CD4-positive, alpha-beta T cell (primary cell): Measurements from ENCODE around the gene NRXN2. TPM values are rescaled to one million over a fixed set of nuclear protein-coding genes. Genes with fewer than 3 reads are reported as not detected.

Source experiments
- ATAC-seq: fragments of 200-7000 bp; cut with Tn5 transposase; one replicate; pipeline ENCODE4 v1.10.0; 2022; ENCODE audit warnings: mild to moderate bottlenecking; ENCODE audit not compliant: poor library complexity
- CTCF ChIA-PET: fragments of 350-600 bp; sonication (Branson Sonifier 250); formaldehyde crosslinking; loops from one replicate; lab custom pipeline; 2021; ENCODE audit warnings: antibody characterized with exemption, inconsistent platforms; lab: Charles Lee
- POLR2A ChIA-PET: fragments of 350-600 bp; sonication (Branson Sonifier 250); formaldehyde crosslinking; loops from one replicate; lab custom pipeline; 2021; ENCODE audit warnings: antibody characterized with exemption, inconsistent platforms; lab: Charles Lee
- DNase-seq, 14 experiments: peaks; one replicate each; pipeline ENCODE4 v3.0.0-alpha.2; 2013 to 2020; ENCODE audit warnings: mixed read lengths in 2 of 14
- H3K27ac ChIP-seq, 2 donors: one replicate each; pipeline versions ENCODE4 v1.5.1 to v1.7.0; 2013; ENCODE audit warnings: low read length in 2 of 2, low read depth in 1 of 2, mild to moderate bottlenecking in 1 of 2
- H3K27me3 ChIP-seq, 2 experiments: 1 replicate in 1 of 2; 2 replicates in 1 of 2; pipeline versions ENCODE4 v1.6.1 to v1.7.0; 2013; ENCODE audit warnings: low read length in 2 of 2, control low read depth in 1 of 2, mild to moderate bottlenecking in 1 of 2, moderate library complexity in 1 of 2; ENCODE audit not compliant: insufficient read depth in 2 of 2, control insufficient read depth in 1 of 2
- H3K36me3 ChIP-seq: one replicate; pipeline ENCODE4 v1.6.1; 2013; ENCODE audit warnings: low read length, control low read depth; ENCODE audit not compliant: insufficient read depth
- H3K4me1 ChIP-seq: one replicate; pipeline ENCODE4 v1.6.1; 2013; ENCODE audit warnings: low read length, control low read depth; ENCODE audit not compliant: insufficient read depth
- H3K4me3 ChIP-seq: one replicate; pipeline ENCODE4 v1.5.1; 2013; ENCODE audit warnings: mild to moderate bottlenecking, low read length, moderate library complexity
- H3K9me3 ChIP-seq, 2 experiments: 1 replicate in 1 of 2; 2 replicates in 1 of 2; pipeline versions ENCODE4 v1.6.1 to v1.7.0; 2013; ENCODE audit warnings: low read length in 2 of 2, mild to moderate bottlenecking in 2 of 2, control low read depth in 1 of 2, moderate library complexity in 1 of 2; ENCODE audit not compliant: control insufficient read depth in 1 of 2, insufficient read depth in 1 of 2
- H3K27ac Mint-ChIP-seq: one replicate; pipeline ENCODE4 v1.8.0; 2020; ENCODE audit warnings: mixed read lengths
- H3K27me3 Mint-ChIP-seq: one replicate; pipeline ENCODE4 v1.8.0; 2021; ENCODE audit warnings: mixed read lengths
- H3K36me3 Mint-ChIP-seq: one replicate; pipeline ENCODE4 v1.8.0; 2021; ENCODE audit warnings: low read depth, mixed read lengths
- H3K4me1 Mint-ChIP-seq: one replicate; pipeline ENCODE4 v1.8.0; 2021; ENCODE audit warnings: low read depth, mixed read lengths
- H3K4me3 Mint-ChIP-seq: one replicate; pipeline ENCODE4 v1.8.0; 2020; ENCODE audit warnings: mild to moderate bottlenecking, mixed read lengths
- H3K9me3 Mint-ChIP-seq: one replicate; pipeline ENCODE4 v1.8.0; 2020; ENCODE audit warnings: mixed read lengths
- CTCF ChIP-seq: fragments of 200-600 bp; IDR thresholded peaks from one replicate; pipeline ENCODE4 v1.8.0; 2022; ENCODE audit warnings: antibody characterized with exemption, mild to moderate bottlenecking
- intact Hi-C, 2 experiments: fragments of 100-400 bp; cut with DNase I in 1 of 2; cut with micrococcal nuclease in 1 of 2; formaldehyde crosslinking; loops; one replicate each; pipeline versions ENCODE4 v1.15.1 to v1.9.0; 2023 to 2025; cut with DNase I, micrococcal nuclease
- total RNA-seq, 174 experiments: library from RNA in 2 of 174; stranded (reverse) in 2 of 174; gene quantifications; one replicate each; pipeline ENCODE4 v1.2.3 and lab custom pipeline; 2021 to 2026

The NRXN2 gene
- total RNA-seq, 2 experiments from 2014 or later, result 0.05 to 0.31 TPM

DNA sequence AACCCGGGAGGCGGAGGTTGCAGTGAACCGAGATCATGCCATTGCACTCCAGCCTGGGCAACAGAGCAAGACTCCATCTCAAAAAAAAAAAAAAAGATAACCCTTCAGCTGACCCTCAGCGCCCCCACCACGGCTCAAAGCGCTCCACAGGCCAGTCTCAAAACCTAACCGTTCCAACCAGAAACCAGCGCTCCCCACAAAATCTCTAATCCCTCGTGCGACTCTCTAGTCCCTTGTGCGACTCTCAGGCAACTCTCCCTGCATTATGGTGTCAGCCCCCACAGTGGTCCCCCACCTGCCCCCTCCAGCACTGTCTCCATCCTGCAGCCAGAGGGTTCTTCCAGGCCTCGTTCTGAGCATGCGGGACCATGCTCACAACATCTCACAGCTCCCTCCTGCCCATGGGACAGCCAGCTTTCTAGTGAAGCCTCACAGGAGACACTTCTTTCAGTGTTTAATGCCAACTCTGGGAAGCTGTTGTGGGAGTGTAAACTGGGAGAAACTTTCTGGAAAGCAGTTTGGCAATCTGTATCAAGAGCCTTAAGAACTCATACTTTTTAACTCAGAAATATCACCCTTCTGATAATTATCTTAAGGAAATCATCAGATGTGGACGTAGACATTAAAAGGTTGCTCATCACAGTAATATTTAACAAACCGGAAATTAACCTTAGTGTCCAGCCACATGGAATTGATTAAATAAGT is 25.1 kb upstream of the NRXN2 start:
- peak overlapping the region; percentile 79 for H3K4me3 Mint-ChIP-seq
- ChIA-PET CTCF (interaction anchor here (0.8 to 1.2 kb wide), 3 partner anchors 15 to 54 kb away, joined by 3 read pairs; partner anchors contain the start of gene MAP4K2), POLR2A (interaction anchor here (11.6 to 18.7 kb wide), 2 partner anchors 13 to 26 kb away, joined by 596 to 634 read pairs; partner anchors contain the start of genes PYGM and SF1)
- Histone ChIP-seq H3K27me3 (no peaks in the 10 kb centered on the region), H3K27ac (no peak overlapping the region), H3K9me3 (no peaks in the 10 kb centered on the region), H3K4me3 (no peak overlapping the region), H3K36me3 (peaks cover 16% of the 10 kb centered on the region), H3K4me1 (peaks cover 51% of the 10 kb centered on the region)
- H3K27me3 Mint-ChIP-seq, result no peaks in the 10 kb centered on the region
- H3K9me3 Mint-ChIP-seq, result no peaks in the 10 kb centered on the region
- peaks cover 50% of the 10 kb centered on the region for H3K36me3 Mint-ChIP-seq
- intact Hi-C loops, result no loop called here
- DNase-seq, result peak in 1 of 14 experiments; percentile 28
- no peak for ATAC-seq
- peaks cover 38% of the 10 kb centered on the region for H3K4me1 Mint-ChIP-seq
- TF ChIP-seq CTCF, result no peak
- peak overlapping the region; percentile 99 for H3K27ac Mint-ChIP-seq

DNA sequence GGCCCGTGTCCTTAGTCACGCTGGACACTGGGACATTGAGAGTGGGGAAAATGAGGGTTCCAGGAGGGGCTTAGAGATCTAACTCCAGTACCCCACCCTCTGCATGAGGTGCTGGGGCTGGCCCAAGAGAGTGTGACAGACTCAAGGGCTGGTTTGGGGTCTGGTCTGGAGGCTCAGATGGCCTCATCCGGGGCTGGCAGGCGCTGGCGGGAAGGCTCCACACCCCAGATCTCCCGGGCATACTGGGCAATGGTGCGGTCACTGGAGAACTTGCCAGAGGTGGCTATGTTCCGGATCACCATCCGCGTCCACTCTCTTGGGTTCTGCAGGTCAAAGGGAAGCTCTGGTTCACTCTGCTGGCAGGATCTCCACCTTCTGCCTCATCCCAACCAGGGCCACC is 23.5 kb upstream of the NRXN2 start:
- Histone ChIP-seq H3K27ac (peak overlapping the region; percentile 95 to 99), H3K27me3 (no peaks in the 10 kb centered on the region), H3K9me3 (no peaks in the 10 kb centered on the region), H3K4me1 (peaks cover 61% of the 10 kb centered on the region), H3K36me3 (peaks cover 9% of the 10 kb centered on the region), H3K4me3 (peak overlapping the region; percentile 88)
- peak overlapping the region; percentile 86 for H3K4me3 Mint-ChIP-seq
- ATAC-seq (no peak), DNase-seq (peak in 1 of 14 experiments; percentile 49)
- TF ChIP-seq CTCF, result no peak
- H3K27ac Mint-ChIP-seq, result peak overlapping the region; percentile 99
- peaks cover 41% of the 10 kb centered on the region for H3K36me3 Mint-ChIP-seq
- H3K27me3 Mint-ChIP-seq, result no peaks in the 10 kb centered on the region
- H3K9me3 Mint-ChIP-seq, result no peaks in the 10 kb centered on the region
- CTCF ChIA-PET, result no interaction called here
- intact Hi-C loops, result loop anchor here in 1 of 2 experiments (1.0 kb wide), 1 partner anchor 18 kb away; no protein-coding TSS in a partner anchor
- peaks cover 31% of the 10 kb centered on the region for H3K4me1 Mint-ChIP-seq
- POLR2A ChIA-PET, result interaction anchor here (1.8 to 18.7 kb wide), 5 partner anchors 15 to 678 kb away, joined by 4 to 634 read pairs (median 31); partner anchors contain the start of genes MEN1, PYGM and SF1

- peak; percentile 32 for ATAC-seq
Measured at GRCh38 chr11:64745521-64746328, 22.7 kb upstream of the NRXN2 start.

More at GRCh38 chr11:64745521-64746328, 22.7 kb upstream of the NRXN2 start:
- intact Hi-C loops, result loop anchor here in 1 of 2 experiments (1.0 kb wide), 1 partner anchor 19 kb away; no protein-coding TSS in a partner anchor
- Mint-ChIP-seq H3K27ac (peak overlapping the region; percentile 99), H3K4me1 (peaks cover 33% of the 10 kb centered on the region), H3K9me3 (no peaks in the 10 kb centered on the region), H3K27me3 (no peaks in the 10 kb centered on the region), H3K36me3 (peaks cover 45% of the 10 kb centered on the region), H3K4me3 (peak overlapping the region; percentile 98)
- H3K27me3 ChIP-seq, result no peaks in the 10 kb centered on the region
- ChIA-PET POLR2A (interaction anchor here (0.8 to 18.7 kb wide), 35 partner anchors 10 to 1904 kb away, joined by 3 to 634 read pairs (median 10); partner anchors contain the start of genes CAPN1, CD248, CDC42BPG and FAU), CTCF (interaction anchor here (3.6 to 3.9 kb wide), 2 partner anchors 16 to 30 kb away, joined by 28 to 45 read pairs; partner anchors contain the start of gene PYGM)
- H3K4me1 ChIP-seq, result peaks cover 61% of the 10 kb centered on the region
- peak; percentile 62 to 90 (median 76) for DNase-seq
- no peaks in the 10 kb centered on the region for H3K9me3 ChIP-seq
- H3K36me3 ChIP-seq, result peaks cover 15% of the 10 kb centered on the region
- peak overlapping the region; percentile 95 to 99 for H3K27ac ChIP-seq
- H3K4me3 ChIP-seq, result peak overlapping the region; percentile 88
- no peak for TF ChIP-seq CTCF
